ENCODE measurements around the gene ARHGAP25. TPM values are rescaled to one million over a fixed set of nuclear protein-coding genes. Genes with fewer than 3 reads are reported as not detected.

ARHGAP25 gene
- total and polyA plus RNA-seq, 2 of the 4 experiments (the other 2 are of a cell fraction), result 0.29 to 0.36 TPM

DNA sequence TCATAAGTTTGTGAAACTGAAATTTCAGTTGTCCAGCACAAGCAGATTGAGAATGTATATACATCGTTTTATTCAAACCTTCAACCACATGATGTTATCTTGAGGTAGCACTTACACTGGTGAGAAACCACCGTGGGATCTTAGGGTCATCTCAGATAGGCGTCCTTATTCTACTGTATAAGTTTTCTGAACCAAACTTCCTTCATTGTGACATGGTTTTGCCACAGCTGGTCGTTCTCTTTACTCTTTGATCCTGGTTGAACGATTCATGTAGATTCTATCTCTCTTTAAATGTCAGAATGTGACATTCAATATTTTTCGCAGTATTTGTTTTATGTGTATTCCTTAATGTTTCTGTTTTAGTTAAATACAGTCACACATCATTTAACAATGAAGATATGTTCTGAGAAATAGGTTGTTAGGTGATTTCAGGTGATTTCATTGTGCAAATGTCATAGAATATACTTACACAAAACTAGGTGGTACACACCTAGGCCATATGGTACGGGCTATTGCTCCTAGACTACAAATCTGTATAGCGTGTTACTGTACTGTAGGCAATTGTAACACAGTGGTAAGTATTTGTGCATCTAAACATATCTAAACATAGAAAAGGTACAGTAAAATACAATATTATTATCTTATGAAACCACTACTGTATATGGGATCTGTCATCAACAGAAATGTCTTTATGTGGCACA, 17.9 kb upstream of the ARHGAP25 start:
- no peak overlapping the region for H3K4ac ChIP-seq (ENCODE audit: low read depth, low read length)
- no peak overlapping the region for H2BK120ac ChIP-seq (ENCODE audit: low read depth, low read length)
- no peak for ATAC-seq (ENCODE audit: low read depth)
- dilution Hi-C loops (cut with HindIII; ENCODE audit: low sequenced_read_pairs, unreplicated experiment) (no loop called here), intact Hi-C loops (cut with micrococcal nuclease) (no loop called here), in situ Hi-C loops (cut with MboI; ENCODE audit: low sequenced_read_pairs) (no loop called here)
- H3K9me1 ChIP-seq (ENCODE audit: insufficient read depth, low read length), result no peaks in the 10 kb centered on the region
- BruUV-seq (replicated peaks), result no TSS peak
- no peak overlapping the region; the same call in 1 of the 2 replicates for H2BK20ac ChIP-seq (ENCODE audit: low read depth, low read length)
- H3K79me1 ChIP-seq (ENCODE audit: low read depth in 1 of 2, low read length in 2 of 2), result no peaks in the 10 kb centered on the region
- H3K36me3 ChIP-seq (ENCODE audit: control insufficient read depth, insufficient read depth, low read length), result no peaks in the 10 kb centered on the region
- DNase-seq, result no peak
- H3K27me3 ChIP-seq (ENCODE audit: control insufficient read depth, insufficient read depth, low read length), result no peaks in the 10 kb centered on the region; the same call in 1 of the 2 replicates
- CTCF ChIA-PET, result no interaction called here
- no peaks in the 10 kb centered on the region for H3K9me3 ChIP-seq (ENCODE audit: control insufficient read depth, insufficient read depth, low read length)
- no peak overlapping the region for H4K5ac ChIP-seq (ENCODE audit: low read depth, low read length)
- no peak overlapping the region for H3K4me3 ChIP-seq (ENCODE audit: insufficient read depth, low read depth, low read length)
- H4K91ac ChIP-seq (ENCODE audit: insufficient read depth, low read depth, low read length), result no peak overlapping the region
- no peak overlapping the region for H2BK15ac ChIP-seq (ENCODE audit: low read depth, low read length)
- 83% methylated on average over 1 of the region's 8 CpGs; no CpG with 5 or more reads in 1 of the 2 experiments for WGBS, 2 experiments (ENCODE audit: extremely low coverage in 2 of 2, insufficient read length in 1 of 2)
- no peak overlapping the region for H3K56ac ChIP-seq (ENCODE audit: extremely low read depth, insufficient read depth, low read length)
- TF ChIP-seq RAD21 (IDR thresholded peaks at IDR 0.05; ENCODE audit: low read length) (no peak), MXI1 (IDR thresholded peaks at IDR 0.05; ENCODE audit: borderline replicate concordance, low read depth, low read length) (no peak), RFX5 (IDR thresholded peaks at IDR 0.05; ENCODE audit: low read depth, low read length) (no peak), SMC3 (IDR thresholded peaks at IDR 0.05; ENCODE audit: low read depth, low read length) (no peak), NFE2L2 (IDR thresholded peaks at IDR 0.05; ENCODE audit: low read depth, low read length) (no peak)
- TF ChIP-seq, protein P1, sequence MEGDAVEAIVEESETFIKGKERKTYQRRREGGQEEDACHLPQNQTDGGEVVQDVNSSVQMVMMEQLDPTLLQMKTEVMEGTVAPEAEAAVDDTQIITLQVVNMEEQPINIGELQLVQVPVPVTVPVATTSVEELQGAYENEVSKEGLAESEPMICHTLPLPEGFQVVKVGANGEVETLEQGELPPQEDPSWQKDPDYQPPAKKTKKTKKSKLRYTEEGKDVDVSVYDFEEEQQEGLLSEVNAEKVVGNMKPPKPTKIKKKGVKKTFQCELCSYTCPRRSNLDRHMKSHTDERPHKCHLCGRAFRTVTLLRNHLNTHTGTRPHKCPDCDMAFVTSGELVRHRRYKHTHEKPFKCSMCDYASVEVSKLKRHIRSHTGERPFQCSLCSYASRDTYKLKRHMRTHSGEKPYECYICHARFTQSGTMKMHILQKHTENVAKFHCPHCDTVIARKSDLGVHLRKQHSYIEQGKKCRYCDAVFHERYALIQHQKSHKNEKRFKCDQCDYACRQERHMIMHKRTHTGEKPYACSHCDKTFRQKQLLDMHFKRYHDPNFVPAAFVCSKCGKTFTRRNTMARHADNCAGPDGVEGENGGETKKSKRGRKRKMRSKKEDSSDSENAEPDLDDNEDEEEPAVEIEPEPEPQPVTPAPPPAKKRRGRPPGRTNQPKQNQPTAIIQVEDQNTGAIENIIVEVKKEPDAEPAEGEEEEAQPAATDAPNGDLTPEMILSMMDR (conservative IDR thresholded peaks at IDR 0.05; ENCODE audit: low read depth, low read length), result no peak
- TF ChIP-seq, protein P2, sequence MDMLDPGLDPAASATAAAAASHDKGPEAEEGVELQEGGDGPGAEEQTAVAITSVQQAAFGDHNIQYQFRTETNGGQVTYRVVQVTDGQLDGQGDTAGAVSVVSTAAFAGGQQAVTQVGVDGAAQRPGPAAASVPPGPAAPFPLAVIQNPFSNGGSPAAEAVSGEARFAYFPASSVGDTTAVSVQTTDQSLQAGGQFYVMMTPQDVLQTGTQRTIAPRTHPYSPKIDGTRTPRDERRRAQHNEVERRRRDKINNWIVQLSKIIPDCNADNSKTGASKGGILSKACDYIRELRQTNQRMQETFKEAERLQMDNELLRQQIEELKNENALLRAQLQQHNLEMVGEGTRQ (IDR thresholded peaks at IDR 0.05; ENCODE audit: low read depth, low read length), result no peak
- no peaks in the 10 kb centered on the region for H4K20me1 ChIP-seq (ENCODE audit: insufficient read depth, low read length)
- no peak overlapping the region for H3K14ac ChIP-seq (replicated peaks; ENCODE audit: low read depth, low read length)
- H4K8ac ChIP-seq (ENCODE audit: low read depth in 2 of 2, low read length in 2 of 2), result no peak overlapping the region
- H3K4me2 ChIP-seq (ENCODE audit: low read depth, low read length), result no peak overlapping the region
- H2AK5ac ChIP-seq (ENCODE audit: low read depth, low read length), result no peak overlapping the region
- no peaks in the 10 kb centered on the region for H3K4me1 ChIP-seq (ENCODE audit: control insufficient read depth, insufficient read depth, low read length)
- no peak overlapping the region for H3K27ac ChIP-seq (ENCODE audit: insufficient read depth, low read length)
- POLR2A ChIA-PET (ENCODE audit: unreplicated experiment), result no interaction called here
- H2AFZ ChIP-seq (replicated peaks; ENCODE audit: low read length, poor library complexity), result no peak overlapping the region
- H2BK5ac ChIP-seq (ENCODE audit: low read depth, low read length, poor library complexity, severe bottlenecking), result no peak overlapping the region
- H2AK9ac ChIP-seq (replicated peaks; ENCODE audit: low read depth, low read length, poor library complexity), result no peak overlapping the region
- no peak overlapping the region for H3K9ac ChIP-seq (ENCODE audit: low read depth, low read length)
- no peak overlapping the region for H3K23ac ChIP-seq (ENCODE audit: low read depth, low read length)
- H3K18ac ChIP-seq (ENCODE audit: low read depth, low read length), result no peak overlapping the region
